GM12874 (cell line): ENCODE data around the gene ZNF417.

Source experiments
- CTCF ChIP-seq: IDR thresholded peaks from 2 replicates; pipeline ENCODE4 v1.5.1; 2011; ENCODE audit warnings: low read depth, mild to moderate bottlenecking, control low read depth, low read length, moderate library complexity; ENCODE audit not compliant: insufficient read depth

ZNF417 gene

GRCh38 chr19:57872450-57872849 lies 43.9 kb downstream of the ZNF417 start:
- no peak for TF ChIP-seq CTCF

- TF ChIP-seq CTCF, result no peak
Observed at GRCh38 chr19:57870225-57870624, 46.2 kb downstream of the ZNF417 start.

GRCh38 chr19:57867868-57868492 lies 48.4 kb downstream of the ZNF417 start:
- no peak for TF ChIP-seq CTCF
